HepG2 (cell line): ENCODE results near the gene SNX9. TPM values are rescaled to one million over a fixed set of nuclear protein-coding genes. Genes with fewer than 3 reads are reported as not detected.

Experiments used
- AGO1 ChIP-seq: fragments of 200-400 bp; formaldehyde crosslinking; IDR thresholded peaks from 2 replicates; pipeline ENCODE4 v1.6.1; 2017; ENCODE audit warnings: mild to moderate bottlenecking, low read depth, low read length, moderate library complexity; ENCODE audit not compliant: poor library complexity, severe bottlenecking
- DR1 ChIP-seq: sonication (generic); formaldehyde crosslinking; IDR thresholded peaks from 2 replicates; pipeline ENCODE4 v1.8.0; 2021; ENCODE audit warnings: mild to moderate bottlenecking, missing genetic modification reagents, inconsistent platforms
- HNF4G ChIP-seq, 2 experiments: sonication (generic) in 1 of 2; formaldehyde crosslinking in 1 of 2; IDR thresholded peaks; 2 replicates each; pipeline versions ENCODE4 v1.4.0 to v1.6.1; 2011 to 2020; ENCODE audit warnings: borderline replicate concordance in 2 of 2, low read depth in 2 of 2, mild to moderate bottlenecking in 2 of 2, low read length in 1 of 2, missing genetic modification reagents in 1 of 2, moderate library complexity in 1 of 2
- HOXA7 ChIP-seq: sonication (generic); formaldehyde crosslinking; IDR thresholded peaks from 2 replicates; pipeline ENCODE4 v1.8.1; 2022; ENCODE audit warnings: mild to moderate bottlenecking, missing genetic modification reagents, moderate library complexity
- JDP2 ChIP-seq: sonication (generic); formaldehyde crosslinking; IDR thresholded peaks from 2 replicates; pipeline ENCODE4 v1.8.1; 2022; ENCODE audit warnings: missing genetic modification reagents, borderline replicate concordance
- MIER2 ChIP-seq: IDR thresholded peaks from 2 replicates; pipeline ENCODE4 v1.6.1; 2016; ENCODE audit warnings: missing biosample characterization, missing genetic modification reagents
- MTA1 ChIP-seq: sonication (generic); formaldehyde crosslinking; IDR thresholded peaks from 2 replicates; pipeline ENCODE4 v1.4.0; 2020; ENCODE audit warnings: missing genetic modification reagents, mild to moderate bottlenecking, borderline replicate concordance
- XBP1 ChIP-seq: sonication (generic); formaldehyde crosslinking; IDR thresholded peaks from 2 replicates; pipeline ENCODE4 v1.5.0; 2020; ENCODE audit warnings: missing genetic modification reagents
- ZNF326 ChIP-seq: sonication (generic); formaldehyde crosslinking; IDR thresholded peaks from 2 replicates; pipeline ENCODE4 v1.4.0; 2020; ENCODE audit warnings: missing genetic modification reagents, borderline replicate concordance
- ZNF460 ChIP-seq: sonication (generic); formaldehyde crosslinking; IDR thresholded peaks from 2 replicates; pipeline ENCODE4 v1.5.1; 2020; ENCODE audit warnings: missing genetic modification reagents, mild to moderate bottlenecking, borderline replicate concordance
- ZNF550 ChIP-seq: sonication (generic); formaldehyde crosslinking; IDR thresholded peaks from 2 replicates; pipeline ENCODE4 v1.4.0; 2020; ENCODE audit warnings: mild to moderate bottlenecking, missing genetic modification reagents, borderline replicate concordance
- polyA plus RNA-seq, 8 experiments: library from polyadenylated mRNA; depleted of rRNA in 3 of 8; stranded (reverse) in 7 of 8; unstranded in 1 of 8; fragments of >200 nt; fragmentation: Illumina TruSeq in 4 of 8; extraction: Trizol in 4 of 8; gene quantifications; 2 replicates each; pipeline versions ENCODE4 v1.2.1 to v1.2.3, GENCODE V29; 2011 to 2016; ENCODE audit warnings: low read depth in 4 of 8, missing spikeins in 1 of 8, mixed read lengths in 1 of 8; ENCODE audit not compliant: insufficient read depth in 1 of 8
- total RNA-seq, 5 experiments: library from RNA; depleted of rRNA; stranded (reverse); fragments of >200 nt; fragmentation: Illumina TruSeq; extraction: Trizol; gene quantifications; 2 replicates each; pipeline ENCODE4 v1.2.3, GENCODE V29; 2016; ENCODE audit warnings: low read depth in 1 of 5
- TF ChIP-seq, protein P1 (sequence below): IDR thresholded peaks from 2 replicates; pipeline ENCODE4 v1.4.0; 2020; ENCODE audit warnings: mild to moderate bottlenecking, missing genetic modification reagents
- TF ChIP-seq, protein P2 (sequence below): sonication (generic); formaldehyde crosslinking; IDR thresholded peaks from 2 replicates; pipeline ENCODE4 v1.4.0; 2020; ENCODE audit warnings: mild to moderate bottlenecking, low read depth, missing genetic modification reagents
- TF ChIP-seq, protein P3 (sequence below): sonication (generic); formaldehyde crosslinking; IDR thresholded peaks from 2 replicates; pipeline ENCODE4 v1.8.1; 2023; ENCODE audit warnings: missing genetic modification reagents, inconsistent platforms, borderline replicate concordance
- TF ChIP-seq, protein P4 (sequence below): sonication (generic); formaldehyde crosslinking; IDR thresholded peaks from 2 replicates; pipeline ENCODE4 v1.9.0; 2021; ENCODE audit warnings: missing genetic modification reagents, mild to moderate bottlenecking, borderline replicate concordance
- TF ChIP-seq, protein P5 (sequence below): sonication (generic); formaldehyde crosslinking; IDR thresholded peaks from 2 replicates; pipeline ENCODE4 v1.5.0; 2020; ENCODE audit warnings: missing genetic modification reagents, mild to moderate bottlenecking, borderline replicate concordance
- TF ChIP-seq, protein P6 (sequence below): sonication (generic); formaldehyde crosslinking; IDR thresholded peaks from 2 replicates; pipeline ENCODE4 v1.4.0; 2020; ENCODE audit warnings: missing genetic modification reagents, borderline replicate concordance

Gene SNX9
- total and polyA plus RNA-seq, 2 of the 13 experiments (the other 11 are each of a cell fraction or from before 2014, with no cell fraction given): 21.9 to 36.0 TPM

DNA sequence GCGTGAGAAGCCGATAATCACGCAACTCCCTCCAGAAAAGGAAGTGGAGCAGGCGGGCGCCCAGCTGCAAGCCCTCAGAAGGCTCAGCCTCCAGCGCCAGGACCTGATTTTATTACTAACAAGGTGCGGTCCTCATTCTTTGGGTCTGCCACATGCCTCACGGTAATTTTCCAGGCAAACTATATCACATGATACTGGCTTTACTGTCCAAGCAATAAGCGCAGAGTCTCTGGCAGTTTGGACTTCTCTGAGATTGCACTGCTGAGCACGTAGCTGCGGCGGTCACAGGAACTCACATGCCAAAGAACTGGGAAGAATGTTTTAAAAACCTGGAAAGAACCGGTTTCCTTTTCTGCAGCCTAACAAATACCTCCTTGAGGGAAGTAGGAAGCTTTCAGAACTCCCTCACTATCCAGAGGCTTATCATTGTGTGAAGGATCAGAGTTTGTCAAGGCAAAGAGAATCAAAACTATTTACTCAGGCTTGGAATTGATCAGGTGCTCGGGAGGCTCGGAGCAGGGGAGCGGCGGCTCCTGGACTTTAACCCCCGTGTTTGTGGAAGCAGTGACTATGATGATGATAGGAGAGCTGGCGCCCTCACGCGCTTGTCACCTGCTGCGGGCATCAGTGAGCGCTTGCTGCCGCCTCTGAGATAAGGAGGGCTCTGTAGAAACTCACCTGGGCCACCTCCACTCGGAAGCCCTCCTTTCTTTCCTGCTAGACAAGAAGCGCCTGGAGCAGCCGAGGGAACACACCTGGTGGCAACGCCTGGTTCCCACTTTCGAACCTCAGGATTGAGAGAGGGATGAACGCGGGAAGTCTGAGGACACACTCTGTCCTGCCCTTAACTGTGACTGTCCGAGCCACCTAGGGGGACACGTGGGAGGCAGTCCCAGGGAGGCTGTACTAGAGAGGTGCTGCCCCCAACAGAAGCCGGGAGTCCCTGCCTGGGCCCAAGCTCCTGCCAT is 131.4 kb downstream of the SNX9 start (continued):
- TF ChIP-seq XBP1 (CRISPR knock-in tag): 0 out of 2 replicates have a peak, but pooled peaks have one; percentile 39
- no peak for TF ChIP-seq HOXA7
- TF ChIP-seq, protein P1, sequence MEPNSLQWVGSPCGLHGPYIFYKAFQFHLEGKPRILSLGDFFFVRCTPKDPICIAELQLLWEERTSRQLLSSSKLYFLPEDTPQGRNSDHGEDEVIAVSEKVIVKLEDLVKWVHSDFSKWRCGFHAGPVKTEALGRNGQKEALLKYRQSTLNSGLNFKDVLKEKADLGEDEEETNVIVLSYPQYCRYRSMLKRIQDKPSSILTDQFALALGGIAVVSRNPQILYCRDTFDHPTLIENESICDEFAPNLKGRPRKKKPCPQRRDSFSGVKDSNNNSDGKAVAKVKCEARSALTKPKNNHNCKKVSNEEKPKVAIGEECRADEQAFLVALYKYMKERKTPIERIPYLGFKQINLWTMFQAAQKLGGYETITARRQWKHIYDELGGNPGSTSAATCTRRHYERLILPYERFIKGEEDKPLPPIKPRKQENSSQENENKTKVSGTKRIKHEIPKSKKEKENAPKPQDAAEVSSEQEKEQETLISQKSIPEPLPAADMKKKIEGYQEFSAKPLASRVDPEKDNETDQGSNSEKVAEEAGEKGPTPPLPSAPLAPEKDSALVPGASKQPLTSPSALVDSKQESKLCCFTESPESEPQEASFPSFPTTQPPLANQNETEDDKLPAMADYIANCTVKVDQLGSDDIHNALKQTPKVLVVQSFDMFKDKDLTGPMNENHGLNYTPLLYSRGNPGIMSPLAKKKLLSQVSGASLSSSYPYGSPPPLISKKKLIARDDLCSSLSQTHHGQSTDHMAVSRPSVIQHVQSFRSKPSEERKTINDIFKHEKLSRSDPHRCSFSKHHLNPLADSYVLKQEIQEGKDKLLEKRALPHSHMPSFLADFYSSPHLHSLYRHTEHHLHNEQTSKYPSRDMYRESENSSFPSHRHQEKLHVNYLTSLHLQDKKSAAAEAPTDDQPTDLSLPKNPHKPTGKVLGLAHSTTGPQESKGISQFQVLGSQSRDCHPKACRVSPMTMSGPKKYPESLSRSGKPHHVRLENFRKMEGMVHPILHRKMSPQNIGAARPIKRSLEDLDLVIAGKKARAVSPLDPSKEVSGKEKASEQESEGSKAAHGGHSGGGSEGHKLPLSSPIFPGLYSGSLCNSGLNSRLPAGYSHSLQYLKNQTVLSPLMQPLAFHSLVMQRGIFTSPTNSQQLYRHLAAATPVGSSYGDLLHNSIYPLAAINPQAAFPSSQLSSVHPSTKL: peak; percentile 93
- TF ChIP-seq MTA1 (CRISPR knock-in tag): peak; percentile 93
- TF ChIP-seq, protein P2, sequence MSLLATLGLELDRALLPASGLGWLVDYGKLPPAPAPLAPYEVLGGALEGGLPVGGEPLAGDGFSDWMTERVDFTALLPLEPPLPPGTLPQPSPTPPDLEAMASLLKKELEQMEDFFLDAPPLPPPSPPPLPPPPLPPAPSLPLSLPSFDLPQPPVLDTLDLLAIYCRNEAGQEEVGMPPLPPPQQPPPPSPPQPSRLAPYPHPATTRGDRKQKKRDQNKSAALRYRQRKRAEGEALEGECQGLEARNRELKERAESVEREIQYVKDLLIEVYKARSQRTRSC (CRISPR knock-in tag): no peak; the same call in 1 of the 2 replicates
- peak; percentile 17; the same call in 1 of the 2 replicates for TF ChIP-seq MIER2 (CRISPR knock-in tag)
- TF ChIP-seq, protein P3, sequence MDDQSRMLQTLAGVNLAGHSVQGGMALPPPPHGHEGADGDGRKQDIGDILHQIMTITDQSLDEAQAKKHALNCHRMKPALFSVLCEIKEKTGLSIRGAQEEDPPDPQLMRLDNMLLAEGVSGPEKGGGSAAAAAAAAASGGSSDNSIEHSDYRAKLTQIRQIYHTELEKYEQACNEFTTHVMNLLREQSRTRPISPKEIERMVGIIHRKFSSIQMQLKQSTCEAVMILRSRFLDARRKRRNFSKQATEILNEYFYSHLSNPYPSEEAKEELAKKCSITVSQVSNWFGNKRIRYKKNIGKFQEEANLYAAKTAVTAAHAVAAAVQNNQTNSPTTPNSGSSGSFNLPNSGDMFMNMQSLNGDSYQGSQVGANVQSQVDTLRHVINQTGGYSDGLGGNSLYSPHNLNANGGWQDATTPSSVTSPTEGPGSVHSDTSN (CRISPR knock-in tag): no peak
- peak; percentile 98 for TF ChIP-seq HNF4G (IDR thresholded peaks at IDR 0.05; ENCODE audit: borderline replicate concordance, low read depth, low read length)
- TF ChIP-seq HNF4G (CRISPR knock-in tag; IDR thresholded peaks at IDR 0.05; ENCODE audit: borderline replicate concordance, low read depth): peak; percentile 94
- TF ChIP-seq ZNF460 (CRISPR knock-in tag): peak; percentile 62; the same call in 1 of the 2 replicates
- TF ChIP-seq ZNF326: no peak
- 0 out of 2 replicates have a peak, but pooled peaks have one; percentile 80 for TF ChIP-seq ZNF550 (CRISPR knock-in tag)
- TF ChIP-seq DR1 (CRISPR knock-in tag): no peak
- TF ChIP-seq, protein P4, sequence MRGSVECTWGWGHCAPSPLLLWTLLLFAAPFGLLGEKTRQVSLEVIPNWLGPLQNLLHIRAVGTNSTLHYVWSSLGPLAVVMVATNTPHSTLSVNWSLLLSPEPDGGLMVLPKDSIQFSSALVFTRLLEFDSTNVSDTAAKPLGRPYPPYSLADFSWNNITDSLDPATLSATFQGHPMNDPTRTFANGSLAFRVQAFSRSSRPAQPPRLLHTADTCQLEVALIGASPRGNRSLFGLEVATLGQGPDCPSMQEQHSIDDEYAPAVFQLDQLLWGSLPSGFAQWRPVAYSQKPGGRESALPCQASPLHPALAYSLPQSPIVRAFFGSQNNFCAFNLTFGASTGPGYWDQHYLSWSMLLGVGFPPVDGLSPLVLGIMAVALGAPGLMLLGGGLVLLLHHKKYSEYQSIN (CRISPR knock-in tag): no peak
- TF ChIP-seq, protein P5, sequence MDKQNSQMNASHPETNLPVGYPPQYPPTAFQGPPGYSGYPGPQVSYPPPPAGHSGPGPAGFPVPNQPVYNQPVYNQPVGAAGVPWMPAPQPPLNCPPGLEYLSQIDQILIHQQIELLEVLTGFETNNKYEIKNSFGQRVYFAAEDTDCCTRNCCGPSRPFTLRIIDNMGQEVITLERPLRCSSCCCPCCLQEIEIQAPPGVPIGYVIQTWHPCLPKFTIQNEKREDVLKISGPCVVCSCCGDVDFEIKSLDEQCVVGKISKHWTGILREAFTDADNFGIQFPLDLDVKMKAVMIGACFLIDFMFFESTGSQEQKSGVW (CRISPR knock-in tag): no peak
- no peak for TF ChIP-seq JDP2
- TF ChIP-seq, protein P6, sequence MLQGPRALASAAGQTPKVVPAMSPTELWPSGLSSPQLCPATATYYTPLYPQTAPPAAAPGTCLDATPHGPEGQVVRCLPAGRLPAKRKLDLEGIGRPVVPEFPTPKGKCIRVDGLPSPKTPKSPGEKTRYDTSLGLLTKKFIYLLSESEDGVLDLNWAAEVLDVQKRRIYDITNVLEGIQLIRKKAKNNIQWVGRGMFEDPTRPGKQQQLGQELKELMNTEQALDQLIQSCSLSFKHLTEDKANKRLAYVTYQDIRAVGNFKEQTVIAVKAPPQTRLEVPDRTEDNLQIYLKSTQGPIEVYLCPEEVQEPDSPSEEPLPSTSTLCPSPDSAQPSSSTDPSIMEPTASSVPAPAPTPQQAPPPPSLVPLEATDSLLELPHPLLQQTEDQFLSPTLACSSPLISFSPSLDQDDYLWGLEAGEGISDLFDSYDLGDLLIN: 0 out of 2 replicates have a peak, but pooled peaks have one; percentile 66
- no peak for TF ChIP-seq AGO1
